Activated CD4-positive, alpha-beta T cell treated with anti-CD3 and anti-CD28 coated beads, Interleukin-2, amount 10 ng/mL, durations not matched to agents 24 days and 14 days (primary cell): ENCODE measurements around the gene IGFBP3. TPM values are rescaled to one million over a fixed set of nuclear protein-coding genes. Genes with fewer than 3 reads are reported as not detected.

ENCODE experiments used
- DNase-seq: peaks from one replicate; pipeline ENCODE4 v3.0.0; 2022
- H3K27ac Mint-ChIP-seq: one replicate; pipeline ENCODE4 v1.8.0; 2022; ENCODE audit warnings: mild to moderate bottlenecking, mixed read lengths
- H3K27me3 Mint-ChIP-seq: one replicate; pipeline ENCODE4 v1.8.0; 2022; ENCODE audit warnings: mixed read lengths
- H3K36me3 Mint-ChIP-seq: one replicate; pipeline ENCODE4 v1.8.0; 2022; ENCODE audit warnings: low read depth, mild to moderate bottlenecking, mixed read lengths
- H3K4me1 Mint-ChIP-seq: one replicate; pipeline ENCODE4 v1.8.0; 2021; ENCODE audit warnings: mixed read lengths
- H3K4me3 Mint-ChIP-seq: one replicate; pipeline ENCODE4 v1.8.0; 2022; ENCODE audit warnings: mild to moderate bottlenecking, moderate library complexity, mixed read lengths
- H3K9me3 Mint-ChIP-seq: one replicate; pipeline ENCODE4 v1.8.0; 2021; ENCODE audit warnings: mixed read lengths
- intact Hi-C: fragments of 100-400 bp; cut with micrococcal nuclease; formaldehyde crosslinking; loops from one replicate; pipeline ENCODE4 v1.15.1; 2023
- total RNA-seq: library from RNA; stranded (reverse); gene quantifications from 2 replicates; pipeline ENCODE4 v1.2.3, GENCODE V29; 2022

IGFBP3 gene
- total RNA-seq, 1 donor from 2014 or later: 0.72 TPM

DNA sequence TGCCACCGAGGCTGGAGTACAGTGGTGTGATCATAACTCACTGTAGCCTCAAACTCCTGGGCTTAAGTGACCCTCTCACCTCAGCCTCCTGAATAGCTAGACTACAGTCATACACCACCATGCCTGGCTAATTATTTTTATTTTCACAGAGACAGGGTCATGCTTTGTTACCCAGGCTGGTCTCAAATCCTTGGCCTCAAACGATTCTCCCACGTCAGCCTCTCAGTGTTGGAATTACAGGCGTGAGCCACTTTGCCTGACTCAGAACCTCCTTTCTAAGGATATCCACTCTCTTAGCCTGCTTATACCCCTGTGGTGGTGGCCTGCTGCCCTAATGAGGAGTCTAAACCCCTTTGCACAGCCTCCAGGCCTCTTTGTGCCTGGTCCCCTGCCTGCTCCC is 36.9 kb downstream of the IGFBP3 start:
- Mint-ChIP-seq H3K4me3 (no peak overlapping the region), H3K27ac (no peak overlapping the region), H3K4me1 (no peaks in the 10 kb centered on the region), H3K27me3 (peaks cover 27% of the 10 kb centered on the region), H3K9me3 (no peaks in the 10 kb centered on the region), H3K36me3 (no peaks in the 10 kb centered on the region)
- intact Hi-C loops: no loop called here
- no peak for DNase-seq

DNA sequence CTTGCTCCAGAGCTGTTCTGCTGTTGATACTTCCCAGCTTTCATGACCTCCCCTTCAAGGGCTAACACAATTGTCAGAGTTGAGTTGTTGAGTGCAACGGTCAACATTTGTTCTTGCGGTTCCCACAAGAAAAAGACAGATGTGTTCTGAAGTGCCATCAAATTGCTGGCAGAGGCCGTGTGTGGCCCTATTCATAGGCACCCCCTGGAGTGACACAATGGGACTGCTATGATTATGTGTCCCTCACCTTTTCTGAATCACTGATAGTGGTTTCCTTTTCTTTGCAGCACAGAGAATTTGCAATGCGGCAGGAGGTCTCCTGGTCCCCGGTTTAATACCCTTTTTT is 38.6 kb downstream of the IGFBP3 start:
- no peak for DNase-seq
- Mint-ChIP-seq H3K36me3 (no peaks in the 10 kb centered on the region), H3K9me3 (no peaks in the 10 kb centered on the region), H3K4me1 (no peaks in the 10 kb centered on the region), H3K27me3 (peaks cover 14% of the 10 kb centered on the region), H3K27ac (no peak overlapping the region), H3K4me3 (no peak overlapping the region)
- intact Hi-C loops: no loop called here

- Mint-ChIP-seq H3K27me3 (peaks cover 10% of the 10 kb centered on the region), H3K27ac (no peak overlapping the region), H3K36me3 (no peaks in the 10 kb centered on the region), H3K4me1 (no peaks in the 10 kb centered on the region), H3K9me3 (no peaks in the 10 kb centered on the region), H3K4me3 (no peak overlapping the region)
- intact Hi-C loops: no loop called here
- DNase-seq: no peak
Observed at GRCh38 chr7:45881759-45882464, 39.2 kb downstream of the IGFBP3 start.

- peaks cover 4% of the 10 kb centered on the region for H3K27me3 Mint-ChIP-seq
- no peak for DNase-seq
- H3K4me3 Mint-ChIP-seq: no peak overlapping the region
- H3K27ac Mint-ChIP-seq: no peak overlapping the region
- no peaks in the 10 kb centered on the region for H3K36me3 Mint-ChIP-seq
- intact Hi-C loops: no loop called here
- H3K4me1 Mint-ChIP-seq: no peaks in the 10 kb centered on the region
- no peaks in the 10 kb centered on the region for H3K9me3 Mint-ChIP-seq
Observed at GRCh38 chr7:45881280-45881758, 39.8 kb downstream of the IGFBP3 start.

DNA sequence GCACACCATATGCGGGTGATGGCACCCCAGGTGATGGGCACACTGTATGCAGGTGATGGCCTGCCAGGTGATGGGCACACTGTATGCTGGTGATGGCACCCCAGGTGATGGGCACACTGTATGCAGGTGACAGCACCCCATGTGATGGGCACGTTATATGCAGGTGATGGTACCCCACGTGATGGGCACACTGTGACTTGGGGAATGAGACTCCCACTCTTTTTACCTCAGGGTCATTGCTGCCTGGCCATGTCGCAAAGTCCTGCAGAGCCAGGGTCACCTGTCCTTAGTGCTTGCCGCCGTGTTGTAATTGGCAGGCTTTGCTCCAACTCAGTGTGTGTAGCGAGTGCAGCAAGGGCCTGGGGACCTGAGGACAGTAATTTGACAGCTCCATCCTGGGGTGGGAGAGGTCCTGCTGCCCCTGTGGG is 40.6 kb downstream of the IGFBP3 start:
- Mint-ChIP-seq H3K27ac (no peak overlapping the region), H3K36me3 (no peaks in the 10 kb centered on the region), H3K9me3 (no peaks in the 10 kb centered on the region), H3K4me1 (no peaks in the 10 kb centered on the region), H3K4me3 (no peak overlapping the region), H3K27me3 (peaks cover 3% of the 10 kb centered on the region)
- intact Hi-C loops: no loop called here
- no peak for DNase-seq

DNA sequence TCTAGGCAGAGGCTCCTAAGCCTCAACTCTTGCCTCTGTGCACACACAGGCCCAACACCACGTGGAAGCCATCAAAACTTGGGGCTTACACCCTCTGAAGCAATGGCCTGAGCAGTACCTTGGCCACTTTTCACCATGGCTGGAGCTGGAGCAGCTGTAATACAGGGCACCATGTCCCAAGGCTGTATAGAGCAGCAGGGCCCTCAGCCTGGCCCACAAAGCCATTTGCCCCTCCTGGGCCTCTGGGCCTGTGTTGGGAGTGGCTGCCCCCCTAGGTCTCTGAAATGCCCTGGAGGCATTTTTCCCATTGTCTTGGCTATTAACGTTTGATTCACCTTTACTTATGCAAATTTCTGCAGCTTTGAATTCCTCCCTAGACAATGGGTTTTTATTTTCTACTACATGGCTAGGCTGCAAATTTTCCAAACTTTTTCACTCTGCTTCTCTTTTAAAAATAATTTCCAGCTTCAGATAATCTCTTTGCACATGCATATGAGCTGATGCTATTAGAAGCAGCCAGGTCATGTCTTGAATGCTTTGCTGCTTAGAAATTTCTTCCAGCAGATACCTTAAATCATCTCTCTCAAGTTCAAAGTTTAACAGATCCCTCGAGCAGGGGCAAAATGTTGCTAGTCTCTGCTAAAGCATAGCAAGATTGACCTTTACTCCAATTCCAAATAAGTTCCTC is 42.5 kb downstream of the IGFBP3 start:
- H3K4me3 Mint-ChIP-seq: no peak overlapping the region
- H3K9me3 Mint-ChIP-seq: no peaks in the 10 kb centered on the region
- DNase-seq: no peak
- H3K27me3 Mint-ChIP-seq: no peaks in the 10 kb centered on the region
- H3K36me3 Mint-ChIP-seq: no peaks in the 10 kb centered on the region
- H3K4me1 Mint-ChIP-seq: no peaks in the 10 kb centered on the region
- no peak overlapping the region for H3K27ac Mint-ChIP-seq
- intact Hi-C loops: no loop called here

- DNase-seq: no peak
- H3K27ac Mint-ChIP-seq: no peak overlapping the region
- no peak overlapping the region for H3K4me3 Mint-ChIP-seq
- intact Hi-C loops: no loop called here
- no peaks in the 10 kb centered on the region for H3K27me3 Mint-ChIP-seq
- no peaks in the 10 kb centered on the region for H3K36me3 Mint-ChIP-seq
- H3K4me1 Mint-ChIP-seq: no peaks in the 10 kb centered on the region
- no peaks in the 10 kb centered on the region for H3K9me3 Mint-ChIP-seq
Observed at GRCh38 chr7:45876519-45876918, 44.6 kb downstream of the IGFBP3 start.

GRCh38 chr7:45874408-45875131 is 46.5 kb downstream of the IGFBP3 start:
- Mint-ChIP-seq H3K4me1 (no peaks in the 10 kb centered on the region), H3K4me3 (no peak overlapping the region), H3K9me3 (no peaks in the 10 kb centered on the region), H3K27me3 (no peaks in the 10 kb centered on the region), H3K27ac (no peak overlapping the region), H3K36me3 (no peaks in the 10 kb centered on the region)
- DNase-seq: no peak
- intact Hi-C loops: no loop called here

GRCh38 chr7:45873355-45873754 is 47.7 kb downstream of the IGFBP3 start:
- Mint-ChIP-seq H3K9me3 (no peaks in the 10 kb centered on the region), H3K27ac (no peak overlapping the region), H3K27me3 (no peaks in the 10 kb centered on the region), H3K36me3 (no peaks in the 10 kb centered on the region), H3K4me3 (no peak overlapping the region), H3K4me1 (no peaks in the 10 kb centered on the region)
- no peak for DNase-seq
- intact Hi-C loops: no loop called here

DNA sequence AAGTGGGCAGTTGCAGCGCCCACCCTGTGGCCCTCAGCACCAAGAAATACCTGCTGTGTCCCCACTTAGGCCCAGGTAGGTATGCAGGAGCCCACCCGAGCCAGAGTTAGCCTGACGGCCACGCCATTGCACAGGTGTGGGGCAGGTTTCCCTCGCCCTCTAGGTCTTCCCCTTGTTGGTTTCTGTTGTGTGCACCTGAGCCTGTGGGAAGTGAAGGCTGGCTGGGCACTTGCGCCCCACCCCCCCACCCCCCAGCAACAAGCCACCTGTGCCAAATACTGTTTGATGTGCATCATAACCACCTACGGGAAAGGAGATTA is 48.1 kb downstream of the IGFBP3 start, which contains the start of gene CCDC201:
Gene CCDC201 (minus strand): TSS at position 48 of the 320 bp plus-strand sequence. CDS start 75 bp downstream, outside the sequence.
- no peak within 1 kb of the TSS for H3K27ac Mint-ChIP-seq
- no peak within 1 kb of the TSS for H3K4me3 Mint-ChIP-seq
- no peaks in the 10 kb centered on the region for H3K27me3 Mint-ChIP-seq
- no peaks in the 10 kb centered on the region for H3K36me3 Mint-ChIP-seq
- intact Hi-C loops: no loop called here
- H3K4me1 Mint-ChIP-seq: no peaks in the 10 kb centered on the region
- H3K9me3 Mint-ChIP-seq: no peaks in the 10 kb centered on the region
- DNase-seq: no peak

- H3K9me3 Mint-ChIP-seq: no peaks in the 10 kb centered on the region
- no peak for DNase-seq
- no peaks in the 10 kb centered on the region for H3K4me1 Mint-ChIP-seq
- intact Hi-C loops: no loop called here
- no peaks in the 10 kb centered on the region for H3K36me3 Mint-ChIP-seq
- H3K27ac Mint-ChIP-seq: no peak overlapping the region
- H3K27me3 Mint-ChIP-seq: no peaks in the 10 kb centered on the region
- H3K4me3 Mint-ChIP-seq: no peak overlapping the region
Observed at GRCh38 chr7:45872116-45873034, 48.7 kb downstream of the IGFBP3 start.

DNA sequence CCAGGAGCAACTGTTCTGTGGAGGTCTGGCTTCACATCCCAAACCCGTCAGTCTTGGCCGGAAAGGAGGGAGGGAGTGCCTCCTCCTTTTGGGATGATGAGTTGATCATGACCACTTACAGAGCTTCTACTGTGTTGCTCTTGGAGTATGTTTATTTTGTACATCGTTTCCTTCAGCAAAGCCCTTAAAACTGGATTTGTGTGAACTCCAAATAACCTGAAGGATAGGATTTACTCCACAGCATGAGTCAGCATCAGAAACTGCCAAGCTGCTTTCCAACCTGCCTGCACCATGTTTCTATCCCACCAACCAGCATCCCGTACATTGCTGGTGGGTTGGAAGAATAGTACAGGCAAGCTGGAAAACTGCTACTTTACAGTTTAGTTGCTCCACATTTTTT is 51.6 kb downstream of the IGFBP3 start:
- Mint-ChIP-seq H3K27me3 (no peaks in the 10 kb centered on the region), H3K4me1 (no peaks in the 10 kb centered on the region), H3K36me3 (no peaks in the 10 kb centered on the region), H3K27ac (no peak overlapping the region), H3K4me3 (no peak overlapping the region), H3K9me3 (no peaks in the 10 kb centered on the region)
- no peak for DNase-seq
- intact Hi-C loops: no loop called here

DNA sequence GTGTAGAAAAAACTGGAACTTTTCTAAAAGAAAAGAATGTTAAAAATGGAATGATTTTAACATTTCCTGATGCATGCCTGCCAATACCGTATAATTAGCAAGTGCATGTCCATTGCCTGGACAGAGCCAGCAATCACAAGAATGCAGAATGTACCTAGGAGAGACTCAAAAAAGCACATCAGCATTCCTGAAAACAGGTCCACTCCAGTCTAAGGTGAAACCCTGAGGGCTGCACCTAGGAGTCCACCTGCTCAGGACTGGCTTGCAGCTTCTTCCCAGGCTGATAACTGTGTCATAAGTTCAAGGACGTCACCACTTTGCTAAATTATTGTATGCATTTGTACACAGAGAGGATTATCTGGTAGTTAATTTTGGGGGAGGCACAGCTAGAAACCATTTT is 53.6 kb downstream of the IGFBP3 start:
- Mint-ChIP-seq H3K4me3 (no peak overlapping the region), H3K9me3 (no peaks in the 10 kb centered on the region), H3K27me3 (no peaks in the 10 kb centered on the region), H3K27ac (no peak overlapping the region), H3K4me1 (no peaks in the 10 kb centered on the region), H3K36me3 (no peaks in the 10 kb centered on the region)
- intact Hi-C loops: no loop called here
- DNase-seq: no peak
